GM18511 (cell line): ENCODE measurements around the gene HAUS5.

ENCODE experiments used
- ATAC-seq: cut with Tn5 transposase; IDR thresholded peaks from one replicate; pipeline ENCODE4 v1.9.1; 2021; ENCODE audit warnings: mild to moderate bottlenecking, moderate library complexity; ENCODE audit not compliant: unreplicated experiment

Gene HAUS5

DNA sequence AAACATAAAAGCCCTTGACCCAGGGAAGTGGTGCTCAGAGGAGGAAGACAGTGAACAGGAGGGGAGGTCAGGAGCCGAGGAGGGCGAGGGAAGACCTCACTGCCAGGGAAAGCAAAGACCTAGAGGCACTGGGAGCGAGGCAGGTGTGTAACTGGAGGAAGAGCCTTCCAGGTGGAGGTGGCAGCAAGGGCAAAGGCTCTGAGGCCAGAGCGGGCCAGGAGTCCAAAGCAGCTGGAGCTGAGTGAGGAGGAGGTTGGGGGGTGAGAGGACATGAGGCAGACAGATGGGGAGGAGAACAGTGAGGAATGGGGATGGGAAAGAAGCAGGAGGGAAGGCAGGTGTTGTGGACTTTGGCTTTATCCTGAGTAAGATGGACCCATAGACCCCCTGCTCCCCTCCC, 57.4 kb downstream of the HAUS5 start:
- ATAC-seq: no peak

- ATAC-seq: no peak
These were observed 58.2 kb downstream of the HAUS5 start for GRCh38 chr19:35670686-35671085.

- no peak for ATAC-seq
These were observed 59.3 kb downstream of the HAUS5 start for GRCh38 chr19:35671818-35672217.

DNA sequence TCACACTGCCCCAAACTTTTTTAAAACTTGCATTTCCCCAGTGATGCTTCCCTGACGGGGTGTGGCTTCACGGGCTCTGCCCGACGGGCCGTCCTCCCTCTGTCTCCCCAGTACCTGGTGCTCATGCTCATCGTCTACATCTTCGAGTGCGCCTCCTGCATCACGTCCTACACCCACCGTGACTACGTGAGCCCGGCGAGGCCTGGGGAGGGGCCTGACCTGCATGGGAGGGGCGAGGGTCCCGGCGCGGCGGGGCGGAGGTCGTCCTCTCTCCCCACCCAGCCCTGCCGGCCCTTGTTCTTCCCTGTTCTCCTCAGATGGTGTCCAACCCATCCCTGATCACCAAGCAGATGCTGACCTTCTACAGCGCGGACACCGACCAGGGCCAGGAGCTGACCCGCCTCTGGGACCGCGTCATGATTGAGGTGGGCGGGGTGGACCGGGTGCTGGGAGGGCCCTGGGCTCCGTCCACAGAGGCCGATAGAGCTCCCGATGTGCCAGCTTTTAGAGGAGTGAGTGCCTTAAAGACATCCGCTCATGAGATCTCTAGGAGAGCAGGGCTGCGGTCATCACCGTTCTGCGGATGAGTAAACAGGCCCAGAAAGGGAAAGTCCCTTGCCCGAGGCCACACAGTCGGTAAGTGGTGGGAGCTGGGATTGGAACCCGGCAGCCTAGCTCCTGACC, 60.7 kb downstream of the HAUS5 start:
- ATAC-seq: no peak
